Measurements from ENCODE around the gene FCRL3. TPM values are rescaled to one million over a fixed set of nuclear protein-coding genes. Genes with fewer than 3 reads are reported as not detected.

The FCRL3 gene
- total and polyA plus RNA-seq, 2 donors from 2014 or later, result 1.4 TPM; not detected in 1

DNA sequence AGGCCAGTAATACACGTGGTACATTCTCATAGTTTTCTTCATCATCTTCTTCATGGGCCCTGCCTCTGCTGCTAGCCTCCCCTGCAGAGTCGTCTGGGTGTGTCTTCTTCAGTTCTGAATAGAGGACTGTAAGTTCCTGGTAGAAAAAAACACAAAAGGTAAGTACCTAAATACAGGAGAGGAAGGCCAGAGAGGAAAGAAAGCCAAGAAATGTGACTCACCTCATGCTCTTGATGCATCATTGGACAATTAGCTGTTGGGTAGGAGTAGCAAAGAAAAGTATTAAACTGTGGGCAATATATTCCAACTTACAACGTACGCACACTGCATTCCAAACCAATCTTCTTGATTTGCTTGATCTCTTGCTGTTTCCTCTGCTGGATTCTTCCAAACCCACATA is 21.8 kb downstream of the FCRL3 start:
- TF ChIP-seq, protein P1, sequence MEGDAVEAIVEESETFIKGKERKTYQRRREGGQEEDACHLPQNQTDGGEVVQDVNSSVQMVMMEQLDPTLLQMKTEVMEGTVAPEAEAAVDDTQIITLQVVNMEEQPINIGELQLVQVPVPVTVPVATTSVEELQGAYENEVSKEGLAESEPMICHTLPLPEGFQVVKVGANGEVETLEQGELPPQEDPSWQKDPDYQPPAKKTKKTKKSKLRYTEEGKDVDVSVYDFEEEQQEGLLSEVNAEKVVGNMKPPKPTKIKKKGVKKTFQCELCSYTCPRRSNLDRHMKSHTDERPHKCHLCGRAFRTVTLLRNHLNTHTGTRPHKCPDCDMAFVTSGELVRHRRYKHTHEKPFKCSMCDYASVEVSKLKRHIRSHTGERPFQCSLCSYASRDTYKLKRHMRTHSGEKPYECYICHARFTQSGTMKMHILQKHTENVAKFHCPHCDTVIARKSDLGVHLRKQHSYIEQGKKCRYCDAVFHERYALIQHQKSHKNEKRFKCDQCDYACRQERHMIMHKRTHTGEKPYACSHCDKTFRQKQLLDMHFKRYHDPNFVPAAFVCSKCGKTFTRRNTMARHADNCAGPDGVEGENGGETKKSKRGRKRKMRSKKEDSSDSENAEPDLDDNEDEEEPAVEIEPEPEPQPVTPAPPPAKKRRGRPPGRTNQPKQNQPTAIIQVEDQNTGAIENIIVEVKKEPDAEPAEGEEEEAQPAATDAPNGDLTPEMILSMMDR (IDR thresholded peaks at IDR 0.05; ENCODE audit: borderline replicate concordance, extremely low read depth, insufficient read depth), result no peak
- DNase-seq, result no peak
- Histone ChIP-seq H3K9ac (ENCODE audit: low read length in 3 of 3) (no peak overlapping the region), H3K27me3 (ENCODE audit: control insufficient read depth, insufficient read depth, low read length) (no peaks in the 10 kb centered on the region), H3K27ac (ENCODE audit: low read depth in 2 of 2, low read length in 2 of 2) (no peak overlapping the region), H3K4me3 (ENCODE audit: low read length in 3 of 3) (no peak overlapping the region), H3K9me3 (ENCODE audit: control insufficient read depth in 2 of 3, insufficient read depth in 1 of 3, low read length in 3 of 3) (no peaks in the 10 kb centered on the region), H3K36me3 (ENCODE audit: control insufficient read depth in 2 of 3, insufficient read depth in 3 of 3, low read length in 3 of 3) (no peaks in the 10 kb centered on the region), H3K4me1 (ENCODE audit: control insufficient read depth in 2 of 3, insufficient read depth in 2 of 3, low read depth in 1 of 3, low read length in 3 of 3) (no peaks in the 10 kb centered on the region)
- intact Hi-C loops (cut with DNase I), result no loop called here
- FAIRE-seq, result no peak

DNA sequence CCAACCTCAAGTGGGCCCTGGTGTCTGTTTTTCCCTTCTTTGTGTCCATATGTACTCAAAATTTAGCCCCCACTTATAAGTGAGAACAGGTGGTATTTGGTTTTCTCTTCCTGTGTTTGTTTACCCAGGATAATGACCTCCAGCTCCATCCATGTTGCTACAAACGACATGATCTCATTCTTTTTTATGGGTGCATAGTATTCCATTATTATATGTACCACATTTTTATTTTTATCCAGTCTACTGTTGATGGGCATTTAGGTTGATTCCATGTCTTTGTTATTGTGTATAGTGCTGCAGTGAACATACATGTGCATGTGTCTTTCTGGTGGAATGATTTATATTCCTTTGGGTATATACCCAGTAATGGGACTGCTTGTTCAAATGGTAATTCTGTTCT is 27.6 kb downstream of the FCRL3 start:
- DNase-seq (no peak), FAIRE-seq (no peak)
- Histone ChIP-seq H3K4me1 (ENCODE audit: control insufficient read depth in 2 of 3, insufficient read depth in 2 of 3, low read depth in 1 of 3, low read length in 3 of 3) (no peaks in the 10 kb centered on the region), H3K27ac (ENCODE audit: low read depth in 2 of 2, low read length in 2 of 2) (no peak overlapping the region), H3K27me3 (ENCODE audit: control insufficient read depth, insufficient read depth, low read length) (no peaks in the 10 kb centered on the region), H3K36me3 (ENCODE audit: control insufficient read depth in 2 of 3, insufficient read depth in 3 of 3, low read length in 3 of 3) (no peaks in the 10 kb centered on the region), H3K9ac (ENCODE audit: low read length in 3 of 3) (no peak overlapping the region), H3K9me3 (ENCODE audit: control insufficient read depth in 2 of 3, insufficient read depth in 1 of 3, low read length in 3 of 3) (peaks cover 1 to 6% (median 3%) of the 10 kb centered on the region in 3 donors), H3K4me3 (ENCODE audit: low read length in 3 of 3) (no peak overlapping the region)
- TF ChIP-seq, protein P1 (IDR thresholded peaks at IDR 0.05; ENCODE audit: borderline replicate concordance, extremely low read depth, insufficient read depth), result no peak
- intact Hi-C loops (cut with DNase I), result no loop called here

DNA sequence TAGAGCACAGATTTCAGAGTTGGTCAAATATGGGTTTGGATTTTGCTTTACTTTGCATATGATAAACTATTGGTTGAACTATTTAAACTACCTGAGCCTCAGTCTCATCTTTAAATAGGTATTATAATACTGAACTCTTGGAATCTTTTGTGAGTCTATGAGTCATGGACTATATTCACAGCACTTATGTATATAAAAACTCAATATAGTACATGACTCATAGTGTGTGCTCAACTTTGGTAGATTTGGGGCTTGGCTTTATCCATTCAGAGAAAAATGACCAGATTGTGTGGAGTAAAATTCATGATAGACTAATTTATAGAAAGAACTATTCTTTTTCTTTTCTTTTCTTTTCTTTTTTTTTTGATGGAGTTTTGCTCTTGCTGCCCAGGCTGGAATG is 28.7 kb downstream of the FCRL3 start:
- FAIRE-seq, result no peak
- Histone ChIP-seq H3K4me1 (ENCODE audit: control insufficient read depth in 2 of 3, insufficient read depth in 2 of 3, low read depth in 1 of 3, low read length in 3 of 3) (no peaks in the 10 kb centered on the region), H3K9me3 (ENCODE audit: control insufficient read depth in 2 of 3, insufficient read depth in 1 of 3, low read length in 3 of 3) (peaks cover 1 to 6% (median 3%) of the 10 kb centered on the region in 3 donors), H3K9ac (ENCODE audit: low read length in 3 of 3) (no peak overlapping the region), H3K4me3 (ENCODE audit: low read length in 3 of 3) (no peak overlapping the region), H3K36me3 (ENCODE audit: control insufficient read depth in 2 of 3, insufficient read depth in 3 of 3, low read length in 3 of 3) (no peaks in the 10 kb centered on the region), H3K27me3 (ENCODE audit: control insufficient read depth, insufficient read depth, low read length) (no peaks in the 10 kb centered on the region), H3K27ac (ENCODE audit: low read depth in 2 of 2, low read length in 2 of 2) (no peak overlapping the region)
- intact Hi-C loops (cut with DNase I), result no loop called here
- TF ChIP-seq, protein P1 (IDR thresholded peaks at IDR 0.05; ENCODE audit: borderline replicate concordance, extremely low read depth, insufficient read depth), result no peak
- no peak for DNase-seq

DNA sequence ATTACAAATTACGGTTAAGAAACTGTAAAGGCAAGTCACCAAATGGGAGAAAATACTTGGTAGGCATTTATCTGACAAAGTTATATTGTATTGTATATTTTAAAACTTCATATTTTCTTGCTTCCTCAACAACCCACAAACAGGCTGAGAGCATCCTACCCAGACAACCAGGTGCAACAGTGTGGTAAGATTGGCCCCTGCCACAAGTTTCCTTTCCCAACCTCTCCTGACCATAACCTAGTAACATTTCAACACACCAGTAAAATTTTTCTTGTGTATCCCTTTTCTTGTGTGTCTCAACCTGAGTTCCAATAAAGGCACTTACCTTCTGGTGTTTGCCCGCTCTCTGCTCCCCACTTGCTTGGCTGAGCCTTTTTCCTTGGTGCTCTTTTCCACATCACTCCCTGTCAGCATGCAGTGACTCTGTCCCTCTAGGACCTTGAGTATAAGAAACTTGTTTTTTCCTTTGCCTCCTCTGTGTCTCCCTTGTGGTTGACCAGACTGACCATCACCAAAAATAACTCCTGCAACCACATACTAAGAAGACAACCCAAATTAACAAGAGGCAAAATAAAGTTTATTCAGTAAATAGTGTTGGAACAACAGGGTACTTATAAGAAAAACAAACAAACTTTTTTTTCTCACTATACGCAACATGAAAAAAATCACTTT is 40.9 kb downstream of the FCRL3 start:
- no peaks in the 10 kb centered on the region for H3K27me3 ChIP-seq (ENCODE audit: control insufficient read depth, insufficient read depth, low read length)
- no peak for DNase-seq
- H3K27ac ChIP-seq (ENCODE audit: low read depth in 2 of 2, low read length in 2 of 2), result no peak overlapping the region
- no peak for FAIRE-seq
- no peak overlapping the region for H3K9ac ChIP-seq (ENCODE audit: low read length in 3 of 3)
- intact Hi-C loops (cut with DNase I), result no loop called here
- TF ChIP-seq, protein P1 (IDR thresholded peaks at IDR 0.05; ENCODE audit: borderline replicate concordance, extremely low read depth, insufficient read depth), result no peak
- no peak overlapping the region for H3K4me3 ChIP-seq (ENCODE audit: low read length in 3 of 3)
- H3K36me3 ChIP-seq (ENCODE audit: control insufficient read depth in 2 of 3, insufficient read depth in 3 of 3, low read length in 3 of 3), result no peaks in the 10 kb centered on the region
- no peaks in the 10 kb centered on the region for H3K4me1 ChIP-seq (ENCODE audit: control insufficient read depth in 2 of 3, insufficient read depth in 2 of 3, low read depth in 1 of 3, low read length in 3 of 3)
- H3K9me3 ChIP-seq (ENCODE audit: control insufficient read depth in 2 of 3, insufficient read depth in 1 of 3, low read length in 3 of 3), result no peaks in the 10 kb centered on the region
